ENCODE measurements around the gene CEP72.

CEP72 gene

GRCh38 chr5:661891-662750, 50.0 kb downstream of the CEP72 start:
- no peak for DNase-seq

GRCh38 chr5:662751-663435, 50.8 kb downstream of the CEP72 start:
- no peak for DNase-seq

GRCh38 chr5:663436-664342, 51.5 kb downstream of the CEP72 start:
- no peak for DNase-seq

- DNase-seq, result no peak
These were observed 52.3 kb downstream of the CEP72 start for GRCh38 chr5:664343-664993.

GRCh38 chr5:664994-665360, 52.8 kb downstream of the CEP72 start:
- DNase-seq, result no peak

- DNase-seq, result peak; percentile 29
These were observed 53.4 kb downstream of the CEP72 start for GRCh38 chr5:665541-665955.

GRCh38 chr5:665956-666711, 54.0 kb downstream of the CEP72 start:
- DNase-seq, result no peak

GRCh38 chr5:666816-667498, 54.8 kb downstream of the CEP72 start:
- DNase-seq, result no peak

- DNase-seq, result no peak
These were observed 56.3 kb downstream of the CEP72 start for GRCh38 chr5:668283-668995.

- peak; percentile 32 for DNase-seq
These were observed 57.1 kb downstream of the CEP72 start for GRCh38 chr5:669111-669841.

GRCh38 chr5:669842-670395, 57.8 kb downstream of the CEP72 start:
- no peak for DNase-seq

GRCh38 chr5:670396-671270, 58.5 kb downstream of the CEP72 start:
- DNase-seq, result no peak

GRCh38 chr5:671459-672328, 59.6 kb downstream of the CEP72 start:
- DNase-seq, result peak; percentile 85

- peak; percentile 80 for DNase-seq
These were observed 60.4 kb downstream of the CEP72 start for GRCh38 chr5:672329-673160.

GRCh38 chr5:673161-673830, 61.2 kb downstream of the CEP72 start:
- DNase-seq, result no peak

Data from hematopoietic multipotent progenitor cell treated with erythropoietin and hydrocortisone succinate and interleukin-3 and kit ligand, for 4 days (in vitro differentiated cells).